HG03520 (cell line): ENCODE results near the gene FOXL2NB.

Experiments
- ATAC-seq: cut with Tn5 transposase; IDR thresholded peaks from one replicate; pipeline ENCODE4 v1.9.1; 2021; ENCODE audit warnings: mild to moderate bottlenecking, moderate library complexity; ENCODE audit not compliant: unreplicated experiment

Gene FOXL2NB

DNA sequence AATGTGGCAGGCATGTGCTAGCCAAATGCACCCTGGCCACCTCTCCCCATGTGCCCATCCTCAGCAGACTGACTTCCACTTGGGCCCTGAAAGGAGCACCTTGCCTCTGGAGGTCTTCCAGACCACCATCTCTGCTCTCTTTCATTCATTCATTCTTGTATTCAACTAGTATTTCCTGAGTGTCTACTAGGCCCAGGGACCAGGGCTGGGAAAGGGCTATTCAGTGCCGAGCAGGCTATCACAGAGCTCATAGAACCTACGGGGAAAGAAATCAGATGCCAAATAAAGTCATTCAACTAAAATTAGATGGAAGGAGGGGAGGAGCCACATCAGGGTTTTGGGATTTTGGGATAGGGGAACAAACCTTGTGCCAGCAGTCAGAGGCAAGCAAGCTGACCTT is 40.2 kb downstream of the FOXL2NB start:
- ATAC-seq: no peak

DNA sequence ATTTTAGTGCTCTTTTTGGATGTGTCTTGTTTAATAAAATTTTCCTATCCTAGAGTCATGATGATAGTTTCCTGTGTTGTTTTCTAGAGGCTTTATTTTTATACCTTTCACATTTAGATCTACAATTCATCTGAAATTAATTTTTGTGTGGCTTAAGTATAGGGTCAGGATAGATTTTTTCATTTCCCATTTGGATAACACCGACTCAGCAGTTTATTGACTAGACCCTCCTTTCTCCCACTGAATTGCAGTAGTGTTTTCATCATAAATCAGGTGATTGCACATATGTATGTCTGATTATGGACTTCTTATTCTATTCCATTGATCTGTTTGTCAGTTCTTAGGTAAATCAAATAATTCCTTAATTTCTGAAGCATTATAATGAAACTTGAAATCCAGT is 48.7 kb downstream of the FOXL2NB start:
- no peak for ATAC-seq
